Spinal cord (tissue), 10 donors: ENCODE results near the gene KIF1A. TPM values are rescaled to one million over a fixed set of nuclear protein-coding genes. Genes with fewer than 3 reads are reported as not detected.
"Not testable (repeated sequence)": the region's sequence is repeated elsewhere in the genome, so short reads cannot be mapped to it uniquely, and the experiment has no call there.

ENCODE experiments used
- DNase-seq, 6 donors: peaks; one replicate each; pipeline versions ENCODE4 v3.0.0 to v3.0.0-alpha.2; 2013 to 2015; ENCODE audit warnings: low spot score in 6 of 6, low read depth in 4 of 6
- H3K27ac ChIP-seq: one replicate; pipeline ENCODE4 v1.5.1; 2013; ENCODE audit warnings: low read depth, low read length, control low read depth
- H3K27me3 ChIP-seq: one replicate; pipeline ENCODE4 v1.6.1; 2013; ENCODE audit warnings: low read length; ENCODE audit not compliant: control insufficient read depth, insufficient read depth
- H3K36me3 ChIP-seq: one replicate; pipeline ENCODE4 v1.6.1; 2013; ENCODE audit warnings: low read length; ENCODE audit not compliant: control insufficient read depth, insufficient read depth
- H3K4me1 ChIP-seq: one replicate; pipeline ENCODE4 v1.6.1; 2013; ENCODE audit warnings: low read length; ENCODE audit not compliant: control insufficient read depth, insufficient read depth
- H3K4me3 ChIP-seq: one replicate; pipeline ENCODE4 v1.5.1; 2013; ENCODE audit warnings: low read depth, low read length, control low read depth
- H3K9me3 ChIP-seq: one replicate; pipeline ENCODE4 v1.6.1; 2013; ENCODE audit warnings: low read length; ENCODE audit not compliant: control insufficient read depth, insufficient read depth
- WGBS: methylation state at CpG from one replicate; pipeline ENCODE4 v1.1.5; 2013; ENCODE audit warnings: missing lambda C conversion rate; ENCODE audit not compliant: insufficient coverage; 5-methylcytosine and 5-hydroxymethylcytosine counted together
- polyA plus RNA-seq, 2 donors: library from polyadenylated mRNA; unstranded; fragments of 120-200 nt; gene quantifications; one replicate each; pipeline ENCODE4 v1.2.1, GENCODE V29; 2013; ENCODE audit not compliant: insufficient read length in 2 of 2
- total RNA-seq, 2 donors: library from RNA; depleted of rRNA in 1 of 2; stranded (reverse); fragments of 120-200 nt in 1 of 2; fragments of >200 nt in 1 of 2; gene quantifications; one replicate each; pipeline versions ENCODE4 v1.2.3 to v1.2.4, GENCODE V29; 2013 to 2014
- donor health status: healthy.

KIF1A gene
- total and polyA plus RNA-seq, 4 donors, result 125 to 519 (median 317) TPM

- not testable (repeated sequence) for H3K27ac ChIP-seq, DNase-seq, H3K9me3 ChIP-seq, H3K27me3 ChIP-seq, H3K36me3 ChIP-seq, H3K4me3 ChIP-seq, H3K4me1 ChIP-seq
- 88% methylated on average over 16 of the region's 37 CpGs for WGBS
These were observed 128.2 kb downstream of the KIF1A start, which contains the start of gene AQP12A for GRCh38 chr2:240691631-240692420. Gene AQP12A, plus strand, starts transcription at chr2:240691866. Its CDS starts 48 bp downstream, at chr2:240691914.

- not testable (repeated sequence) for H3K27ac ChIP-seq, H3K4me3 ChIP-seq, H3K36me3 ChIP-seq, H3K4me1 ChIP-seq, H3K9me3 ChIP-seq, DNase-seq, H3K27me3 ChIP-seq
- WGBS, result 78% methylated on average over 1 of the region's 2 CpGs
These were observed 129.0 kb downstream of the KIF1A start for GRCh38 chr2:240691075-240691427.

GRCh38 chr2:240690421-240691074, 129.5 kb downstream of the KIF1A start:
- not testable (repeated sequence) for H3K9me3 ChIP-seq, H3K36me3 ChIP-seq, H3K4me3 ChIP-seq, H3K27me3 ChIP-seq, H3K4me1 ChIP-seq, H3K27ac ChIP-seq
- DNase-seq, result peak in 1 of 6 donors; percentile 90
- 67% methylated on average over 1 of the region's 18 CpGs for WGBS

GRCh38 chr2:240689975-240690374, 130.0 kb downstream of the KIF1A start:
- Histone ChIP-seq H3K4me1 (no peaks in the 10 kb centered on the region), H3K36me3 (no peaks in the 10 kb centered on the region), H3K27ac (no peak overlapping the region), H3K9me3 (no peaks in the 10 kb centered on the region), H3K27me3 (no peaks in the 10 kb centered on the region), H3K4me3 (no peak overlapping the region)
- WGBS, result 62% methylated on average over 5 of the region's 11 CpGs
- no peak for DNase-seq

- no peaks in the 10 kb centered on the region for H3K27me3 ChIP-seq
- no peak overlapping the region for H3K27ac ChIP-seq
- no peak for DNase-seq
- WGBS, result 96% methylated on average over 9 of the region's 9 CpGs
- no peaks in the 10 kb centered on the region for H3K4me1 ChIP-seq
- H3K9me3 ChIP-seq, result no peaks in the 10 kb centered on the region
- H3K36me3 ChIP-seq, result no peaks in the 10 kb centered on the region
- no peak overlapping the region for H3K4me3 ChIP-seq
These were observed 131.5 kb downstream of the KIF1A start for GRCh38 chr2:240688553-240688919.

GRCh38 chr2:240687741-240688552, 132.1 kb downstream of the KIF1A start:
- DNase-seq, result no peak

GRCh38 chr2:240687045-240687740, 132.8 kb downstream of the KIF1A start:
- WGBS, result 75% methylated on average over 17 of the region's 20 CpGs
- H3K4me3 ChIP-seq, result no peak overlapping the region
- no peaks in the 10 kb centered on the region for H3K27me3 ChIP-seq
- no peak for DNase-seq
- H3K27ac ChIP-seq, result no peak overlapping the region
- H3K9me3 ChIP-seq, result no peaks in the 10 kb centered on the region
- H3K4me1 ChIP-seq, result no peaks in the 10 kb centered on the region
- no peaks in the 10 kb centered on the region for H3K36me3 ChIP-seq

More at GRCh38 chr2:240687741-240688552, 132.1 kb downstream of the KIF1A start:
- Histone ChIP-seq H3K27me3 (no peaks in the 10 kb centered on the region), H3K4me1 (no peaks in the 10 kb centered on the region), H3K27ac (no peak overlapping the region), H3K9me3 (no peaks in the 10 kb centered on the region), H3K4me3 (no peak overlapping the region), H3K36me3 (no peaks in the 10 kb centered on the region)
- WGBS, result 89% methylated on average over 13 of the region's 14 CpGs

GRCh38 chr2:240686460-240686859, 133.6 kb downstream of the KIF1A start:
- WGBS, result 96% methylated on average over 4 of the region's 6 CpGs
- no peak overlapping the region for H3K27ac ChIP-seq
- H3K27me3 ChIP-seq, result no peaks in the 10 kb centered on the region
- no peaks in the 10 kb centered on the region for H3K9me3 ChIP-seq
- no peak for DNase-seq
- H3K36me3 ChIP-seq, result no peaks in the 10 kb centered on the region
- no peak overlapping the region for H3K4me3 ChIP-seq
- no peaks in the 10 kb centered on the region for H3K4me1 ChIP-seq

GRCh38 chr2:240685771-240686371, 134.1 kb downstream of the KIF1A start:
- DNase-seq, result no peak
- no peaks in the 10 kb centered on the region for H3K27me3 ChIP-seq
- H3K9me3 ChIP-seq, result no peaks in the 10 kb centered on the region
- no peak overlapping the region for H3K27ac ChIP-seq
- H3K4me3 ChIP-seq, result no peak overlapping the region
- no peaks in the 10 kb centered on the region for H3K36me3 ChIP-seq
- no peaks in the 10 kb centered on the region for H3K4me1 ChIP-seq
- WGBS, result 76% methylated on average over 10 of the region's 10 CpGs
